Bronchial epithelial cell (primary cell): Measurements from ENCODE around the gene C10orf71. TPM values are rescaled to one million over a fixed set of nuclear protein-coding genes. Genes with fewer than 3 reads are reported as not detected.

Experiments
- DNase-seq: peaks from one replicate; pipeline ENCODE4 v3.0.0-alpha.2; 2010; ENCODE audit warnings: low read depth
- FAIRE-seq: peaks from 2 replicates; lab custom pipeline; 2011; peaks lifted over from hg19 to GRCh38; lab: Jason Lieb, UNC
- H3K27me3 ChIP-seq: 2 replicates; pipeline ENCODE4 v1.5.1; 2011; ENCODE audit warnings: low read length; ENCODE audit not compliant: control insufficient read depth, insufficient read depth
- H3K36me3 ChIP-seq: 2 replicates; pipeline ENCODE4 v1.5.1; 2011; ENCODE audit warnings: low read length; ENCODE audit not compliant: control insufficient read depth, insufficient read depth
- H3K4me3 ChIP-seq: 2 replicates; pipeline ENCODE4 v1.5.1; 2011; ENCODE audit warnings: mild to moderate bottlenecking, low read depth, low read length, control low read depth
- total RNA-seq: library from RNA; depleted of rRNA; stranded (reverse); fragments of >200 nt; gene quantifications from 2 replicates; pipeline ENCODE4 v1.2.1, GENCODE V29; 2014
- TF ChIP-seq, protein P1 (sequence below): IDR thresholded peaks from 2 replicates; pipeline ENCODE4 v1.5.1; 2011; ENCODE audit warnings: mild to moderate bottlenecking, moderate library complexity, low read length, control low read depth, inconsistent platforms; ENCODE audit not compliant: insufficient read depth, severe bottlenecking

The C10orf71 gene
- total RNA-seq, 1 donor from 2014 or later, result not detected

DNA sequence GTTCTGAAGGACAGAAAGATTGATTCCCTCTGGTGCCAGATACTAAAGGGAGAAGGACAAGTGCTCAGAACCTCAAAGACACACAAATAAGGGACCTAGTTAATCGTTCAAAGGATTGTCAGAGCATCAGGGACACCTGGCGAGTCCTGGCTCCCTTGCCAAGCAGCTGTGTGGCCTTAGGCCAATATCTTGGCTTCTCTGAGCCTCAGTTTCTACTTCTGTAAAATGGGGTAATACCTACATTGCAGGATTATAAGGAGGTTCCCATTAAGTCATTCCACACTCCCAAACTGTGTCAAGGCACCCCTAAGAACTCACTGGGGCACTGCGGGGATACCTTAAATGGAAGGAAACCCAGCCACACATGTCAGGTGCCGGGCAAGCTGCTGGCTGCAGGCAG, 67.5 kb downstream of the C10orf71 start:
- no peak for DNase-seq

DNA sequence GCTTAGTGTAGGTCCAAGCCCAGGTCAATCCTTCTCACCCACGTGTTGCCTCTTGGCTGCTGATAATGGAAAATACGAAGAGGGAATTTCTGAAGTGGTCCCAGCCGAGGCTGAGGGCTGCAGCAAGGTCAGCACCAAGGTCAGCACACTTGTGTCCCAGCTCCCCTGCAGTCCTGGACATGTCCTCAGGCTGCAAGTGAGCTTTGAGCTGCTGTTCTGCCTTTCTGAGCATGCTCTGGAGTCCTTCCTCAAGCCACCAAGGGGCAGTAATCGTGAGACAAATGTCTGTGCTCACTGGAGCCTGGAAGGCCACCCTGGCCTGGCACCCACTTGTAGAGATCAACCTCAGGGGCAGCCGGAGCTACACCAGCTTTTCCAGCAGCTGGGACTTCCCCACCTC, 68.6 kb downstream of the C10orf71 start:
- no peaks in the 10 kb centered on the region for H3K36me3 ChIP-seq
- H3K4me3 ChIP-seq, result no peak overlapping the region
- FAIRE-seq, result no peak
- no peak for DNase-seq
- no peaks in the 10 kb centered on the region for H3K27me3 ChIP-seq
- TF ChIP-seq, protein P1, sequence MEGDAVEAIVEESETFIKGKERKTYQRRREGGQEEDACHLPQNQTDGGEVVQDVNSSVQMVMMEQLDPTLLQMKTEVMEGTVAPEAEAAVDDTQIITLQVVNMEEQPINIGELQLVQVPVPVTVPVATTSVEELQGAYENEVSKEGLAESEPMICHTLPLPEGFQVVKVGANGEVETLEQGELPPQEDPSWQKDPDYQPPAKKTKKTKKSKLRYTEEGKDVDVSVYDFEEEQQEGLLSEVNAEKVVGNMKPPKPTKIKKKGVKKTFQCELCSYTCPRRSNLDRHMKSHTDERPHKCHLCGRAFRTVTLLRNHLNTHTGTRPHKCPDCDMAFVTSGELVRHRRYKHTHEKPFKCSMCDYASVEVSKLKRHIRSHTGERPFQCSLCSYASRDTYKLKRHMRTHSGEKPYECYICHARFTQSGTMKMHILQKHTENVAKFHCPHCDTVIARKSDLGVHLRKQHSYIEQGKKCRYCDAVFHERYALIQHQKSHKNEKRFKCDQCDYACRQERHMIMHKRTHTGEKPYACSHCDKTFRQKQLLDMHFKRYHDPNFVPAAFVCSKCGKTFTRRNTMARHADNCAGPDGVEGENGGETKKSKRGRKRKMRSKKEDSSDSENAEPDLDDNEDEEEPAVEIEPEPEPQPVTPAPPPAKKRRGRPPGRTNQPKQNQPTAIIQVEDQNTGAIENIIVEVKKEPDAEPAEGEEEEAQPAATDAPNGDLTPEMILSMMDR, result no peak

More for the DNA sequence above, 67.5 kb downstream of the C10orf71 start:
- H3K4me3 ChIP-seq, result no peak overlapping the region
- H3K36me3 ChIP-seq, result no peaks in the 10 kb centered on the region
- TF ChIP-seq, protein P1, result no peak
- no peak for FAIRE-seq
- H3K27me3 ChIP-seq, result no peaks in the 10 kb centered on the region

DNA sequence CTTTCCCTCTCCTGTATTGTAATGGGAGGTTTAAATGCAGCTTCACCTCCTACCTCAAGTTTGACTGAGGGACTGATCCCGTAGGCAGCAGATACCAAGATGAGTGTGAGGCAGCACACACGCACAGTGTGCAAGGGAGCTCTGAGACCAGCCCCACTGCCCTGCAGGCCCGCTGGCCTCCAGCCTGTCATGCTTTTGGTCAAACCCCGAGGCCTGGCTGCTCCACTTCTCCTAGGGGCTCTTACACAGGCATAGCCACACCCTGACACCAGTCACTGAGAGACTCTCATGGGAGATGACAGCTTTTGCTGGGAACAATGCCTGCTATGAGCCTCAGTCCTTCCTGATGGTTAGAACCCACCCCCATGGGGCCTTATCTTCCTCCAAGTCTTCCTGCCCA, 69.3 kb downstream of the C10orf71 start:
- Histone ChIP-seq H3K4me3 (no peak overlapping the region), H3K27me3 (no peaks in the 10 kb centered on the region), H3K36me3 (no peaks in the 10 kb centered on the region)
- TF ChIP-seq, protein P1, result no peak
- no peak for DNase-seq
- FAIRE-seq, result no peak

DNA sequence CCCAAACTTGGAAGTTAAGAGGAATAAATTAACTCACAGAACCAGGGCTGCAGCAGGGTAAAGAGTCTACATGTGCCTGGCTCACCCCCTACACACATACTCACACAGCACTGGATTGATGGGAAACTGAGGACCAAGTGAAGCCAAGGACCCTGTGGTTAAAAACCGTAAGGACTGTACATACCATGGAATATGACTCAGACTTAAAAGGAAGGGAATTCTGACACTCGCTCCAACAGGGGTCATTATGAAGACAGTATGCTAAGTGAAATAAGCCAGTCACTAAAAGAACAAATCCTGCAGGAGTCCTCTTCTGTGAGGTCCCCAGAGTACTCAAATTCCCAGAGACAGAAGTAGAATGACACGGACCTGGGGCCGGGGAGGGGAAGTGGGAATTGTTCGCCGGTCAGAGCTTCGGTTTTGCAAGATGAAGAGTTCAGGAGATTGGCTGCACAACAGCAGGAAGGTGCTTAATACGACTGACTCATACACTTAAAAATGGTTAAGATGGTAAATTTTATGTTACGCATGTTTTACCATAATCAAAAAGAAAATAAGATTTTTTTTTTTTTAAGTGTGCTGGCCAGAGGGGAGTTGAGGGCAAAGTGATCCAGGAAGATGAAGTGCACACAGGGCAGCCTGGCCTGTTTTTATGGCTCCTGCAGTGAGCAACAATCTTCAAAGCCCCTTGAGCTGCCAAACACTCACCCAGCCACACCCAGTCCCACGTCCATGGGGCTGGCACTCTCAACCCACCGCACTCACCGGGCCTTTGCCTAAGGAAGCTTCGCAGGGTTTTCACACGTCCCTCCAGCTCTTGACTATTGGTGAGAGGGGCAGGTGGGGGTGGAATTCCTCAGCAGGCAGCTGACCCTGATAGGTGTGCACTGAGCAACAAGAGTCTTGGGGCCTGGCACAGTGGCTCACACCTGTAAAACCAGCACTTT, 70.5 kb downstream of the C10orf71 start:
- DNase-seq (no peak), FAIRE-seq (no peak)
- H3K27me3 ChIP-seq, result no peaks in the 10 kb centered on the region
- no peaks in the 10 kb centered on the region for H3K36me3 ChIP-seq
- TF ChIP-seq, protein P1, result no peak
- no peak overlapping the region for H3K4me3 ChIP-seq

DNA sequence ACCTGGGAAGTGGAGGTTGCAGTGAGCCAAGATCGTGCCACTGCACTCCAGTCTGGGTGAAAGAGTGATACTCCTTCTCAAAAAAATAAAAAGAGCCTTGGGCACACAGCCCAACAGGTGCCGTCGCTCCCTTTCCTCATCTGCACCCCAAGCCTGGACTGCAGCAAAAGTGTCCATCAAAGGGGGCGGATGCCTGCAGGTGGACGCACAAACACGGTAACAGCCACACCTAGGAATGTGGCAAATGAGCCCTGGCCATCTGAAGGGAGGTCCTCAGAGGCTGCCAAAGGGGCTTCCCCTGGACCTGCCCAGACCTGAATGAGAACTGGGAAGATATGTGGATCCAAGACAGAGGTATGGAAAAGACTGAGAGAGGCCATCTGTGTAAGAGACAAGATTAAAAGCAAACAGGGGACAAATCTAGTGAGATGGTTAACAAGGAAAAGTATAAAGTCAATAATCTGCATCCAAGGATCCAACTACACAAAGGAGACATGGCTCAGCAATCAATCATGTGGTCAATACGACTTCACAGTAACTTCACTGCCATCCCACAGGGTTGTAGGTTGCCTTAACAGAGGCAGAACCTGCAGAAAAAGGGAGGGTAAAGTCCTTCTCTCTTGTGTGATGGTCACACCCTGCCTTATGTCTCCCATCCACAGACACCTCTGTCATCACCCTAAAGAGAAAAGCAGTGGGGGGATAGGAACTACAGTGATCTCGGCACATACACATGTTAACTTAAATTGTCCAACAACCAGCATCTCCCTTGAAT, 71.5 kb downstream of the C10orf71 start:
- TF ChIP-seq, protein P1, result no peak
- FAIRE-seq, result no peak

More for the DNA sequence above, 71.5 kb downstream of the C10orf71 start:
- Histone ChIP-seq H3K4me3 (no peak overlapping the region), H3K27me3 (no peaks in the 10 kb centered on the region), H3K36me3 (no peaks in the 10 kb centered on the region)
- no peak for DNase-seq
